SU-DHL-6 (cell line): ENCODE results near the gene TBC1D10A.

Experiments used
- CTCF ChIP-seq: fragments of 200-600 bp; sonication (generic); IDR thresholded peaks from one replicate; pipeline ENCODE4 v1.5.1; 2017; ENCODE audit warnings: antibody characterized with exemption, mild to moderate bottlenecking, low read length, moderate library complexity; ENCODE audit not compliant: insufficient read depth, poor library complexity, severe bottlenecking
- EZH2phosphoT487 ChIP-seq: fragments of 200-600 bp; sonication (generic), shearing (Covaris generic); conservative IDR thresholded peaks from 2 replicates; pipeline ENCODE4 v1.6.1; 2018; ENCODE audit warnings: mild to moderate bottlenecking, antibody characterized with exemption, low read length, moderate library complexity, mixed read lengths

- TF ChIP-seq CTCF (no peak), EZH2phosphoT487 (no peak)
Observed at GRCh38 chr22:30293026-30293425, 33.7 kb downstream of the TBC1D10A start.
